ENCODE results near the gene GUCY1B1. TPM values are rescaled to one million over a fixed set of nuclear protein-coding genes. Genes with fewer than 3 reads are reported as not detected.

Gene GUCY1B1
- polyA plus RNA-seq, 2 of the 4 experiments (the other 2 are of a cell fraction): 0.14 to 0.43 TPM

- WGBS (ENCODE audit: missing lambda C conversion rate): 0% methylated on average over 1 of the region's 1 CpG
- TF ChIP-seq GATA3 (IDR thresholded peaks at IDR 0.05; ENCODE audit: borderline replicate concordance): no peak
- DNase-seq (ENCODE audit: low read depth in 1 of 2, low spot score in 1 of 2) (no peak), FAIRE-seq (no peak), ATAC-seq (no peak)
- POLR2A ChIA-PET: no interaction called here
- H3K4me3 ChIP-seq: no peak overlapping the region
- no peak overlapping the region for H3K27ac ChIP-seq
- no peak overlapping the region for H3K4me2 ChIP-seq
- no peaks in the 10 kb centered on the region for H3K4me1 ChIP-seq
- no peaks in the 10 kb centered on the region for H3K9me3 ChIP-seq
- CTCF ChIA-PET: no interaction called here
These were observed 36.5 kb upstream of the GUCY1B1 start for GRCh38 chr4:155722336-155722735.

- TF ChIP-seq HEYL (CRISPR knock-in tag; IDR thresholded peaks at IDR 0.05) (no peak), CBX8 (IDR thresholded peaks at IDR 0.05) (no peak), NFE2L2 (conservative IDR thresholded peaks at IDR 0.05; ENCODE audit: low read length) (no peak), POLR2A (IDR thresholded peaks at IDR 0.05; ENCODE audit: low read length) (no peak), ZC3H11A (IDR thresholded peaks at IDR 0.05) (no peak), CEBPB (IDR thresholded peaks at IDR 0.05) (no peak), HOXB13 (CRISPR knock-in tag; IDR thresholded peaks at IDR 0.05; ENCODE audit: low read depth) (no peak), GATA3 (IDR thresholded peaks at IDR 0.05; ENCODE audit: borderline replicate concordance) (no peak), TP53 (CRISPR knock-in tag; IDR thresholded peaks at IDR 0.05) (no peak), JUN (IDR thresholded peaks at IDR 0.05) (no peak), HES2 (IDR thresholded peaks at IDR 0.05) (no peak), PHF8 (IDR thresholded peaks at IDR 0.05; ENCODE audit: borderline replicate concordance, low read depth) (no peak), HDAC2 (IDR thresholded peaks at IDR 0.05) (no peak), ESRRA (IDR thresholded peaks at IDR 0.05; ENCODE audit: borderline replicate concordance, low read length) (no peak)
- ChIA-PET POLR2A (no interaction called here), CTCF (no interaction called here)
- DNase-seq (ENCODE audit: low read depth in 1 of 2, low spot score in 1 of 2) (no peak), ATAC-seq (no peak), FAIRE-seq (no peak)
- 22% methylated on average over 7 of the region's 7 CpGs for WGBS (ENCODE audit: missing lambda C conversion rate)
- Histone ChIP-seq H3K27ac (no peak overlapping the region), H3K4me1 (no peaks in the 10 kb centered on the region), H3K4me2 (no peak overlapping the region), H3K9me3 (no peaks in the 10 kb centered on the region), H3K4me3 (no peak overlapping the region)
These were observed 35.9 kb upstream of the GUCY1B1 start for GRCh38 chr4:155722816-155723499.

GRCh38 chr4:155724731-155725130, 34.1 kb upstream of the GUCY1B1 start:
- no peak overlapping the region for H3K4me2 ChIP-seq
- no peak for TF ChIP-seq CBX2 (IDR thresholded peaks at IDR 0.05; ENCODE audit: borderline replicate concordance, low read depth)
- no peak for TF ChIP-seq ELK1 (IDR thresholded peaks at IDR 0.05; ENCODE audit: low read depth, low read length)
- no peak for TF ChIP-seq ZNF302 (CRISPR knock-in tag; IDR thresholded peaks at IDR 0.05)
- no peak for TF ChIP-seq MAZ (IDR thresholded peaks at IDR 0.05; ENCODE audit: borderline replicate concordance, low read depth, low read length)
- 1% methylated on average over 3 of the region's 3 CpGs for WGBS (ENCODE audit: missing lambda C conversion rate)
- no peak overlapping the region for H3K4me3 ChIP-seq
- no peak overlapping the region for H3K27ac ChIP-seq
- POLR2A ChIA-PET: no interaction called here
- DNase-seq (ENCODE audit: low read depth in 1 of 2, low spot score in 1 of 2): no peak
- no peaks in the 10 kb centered on the region for H3K4me1 ChIP-seq
- ATAC-seq: no peak
- FAIRE-seq: no peak
- CTCF ChIA-PET: no interaction called here
- no peaks in the 10 kb centered on the region for H3K9me3 ChIP-seq

- DNase-seq (ENCODE audit: low read depth in 1 of 2, low spot score in 1 of 2) (no peak), ATAC-seq (no peak), FAIRE-seq (no peak)
- WGBS (ENCODE audit: missing lambda C conversion rate): 14% methylated on average over 3 of the region's 3 CpGs
- no peaks in the 10 kb centered on the region for H3K9me3 ChIP-seq
- H3K27ac ChIP-seq: no peak overlapping the region
- no peak overlapping the region for H3K4me3 ChIP-seq
- POLR2A ChIA-PET: no interaction called here
- no peaks in the 10 kb centered on the region for H3K4me1 ChIP-seq
- CTCF ChIA-PET: interaction anchor here (0.7 kb wide), 1 partner anchor 1810 kb away, joined by 4 read pairs; no protein-coding TSS in a partner anchor
- no peak overlapping the region for H3K4me2 ChIP-seq
- no peak for TF ChIP-seq PHF8 (IDR thresholded peaks at IDR 0.05; ENCODE audit: borderline replicate concordance, low read depth)
- no peak for TF ChIP-seq EHMT2 (IDR thresholded peaks at IDR 0.05; ENCODE audit: low read depth)
- TF ChIP-seq HOXB13 (CRISPR knock-in tag; IDR thresholded peaks at IDR 0.05; ENCODE audit: low read depth): no peak
- no peak for TF ChIP-seq POLR2A (IDR thresholded peaks at IDR 0.05; ENCODE audit: low read length)
- TF ChIP-seq E2F6 (IDR thresholded peaks at IDR 0.05; ENCODE audit: borderline replicate concordance, low read depth): no peak
- no peak for TF ChIP-seq EHF (CRISPR knock-in tag; IDR thresholded peaks at IDR 0.05)
- TF ChIP-seq HOXB5 (CRISPR knock-in tag; IDR thresholded peaks at IDR 0.05): no peak
- TF ChIP-seq PBX3 (IDR thresholded peaks at IDR 0.05): no peak
- TF ChIP-seq MAFK (IDR thresholded peaks at IDR 0.05; ENCODE audit: partially characterized antibody): no peak
- TF ChIP-seq SREBF2 (IDR thresholded peaks at IDR 0.05): no peak
- TF ChIP-seq REST (IDR thresholded peaks at IDR 0.05): no peak
These were observed 24.8 kb upstream of the GUCY1B1 start for GRCh38 chr4:155734065-155734464.
